Lung (tissue), 12 donors: ENCODE results near the gene C9orf50. TPM values are rescaled to one million over a fixed set of nuclear protein-coding genes. Genes with fewer than 3 reads are reported as not detected.
A peak's percentile ranks its signal among the peaks of the same experiment; 100 is the strongest.
"Not testable (repeated sequence)": the region's sequence is repeated elsewhere in the genome, so short reads cannot be mapped to it uniquely, and the experiment has no call there.

Experiments used
- ATAC-seq: fragments of 200-7000 bp; cut with Tn5 transposase; one replicate; pipeline ENCODE4 v1.9.1; 2020; ENCODE audit warnings: moderate number of reproducible peaks; ENCODE audit not compliant: insufficient read depth, low FRiP score
- DNase-seq, 3 donors: peaks; one replicate each; pipeline ENCODE4 v3.0.0-alpha.2; 2013 to 2017
- H3K27ac ChIP-seq, 2 donors: one replicate each; pipeline ENCODE4 v1.5.1; 2013; ENCODE audit warnings: mild to moderate bottlenecking in 2 of 2, moderate library complexity in 2 of 2, control low read depth in 1 of 2, inconsistent platforms in 1 of 2, low read depth in 1 of 2, low read length in 1 of 2
- H3K27me3 ChIP-seq, 3 donors: one replicate each; pipeline ENCODE4 v1.5.1; 2013; ENCODE audit warnings: low read length in 2 of 3; ENCODE audit not compliant: control insufficient read depth in 3 of 3, insufficient read depth in 3 of 3
- H3K36me3 ChIP-seq, 4 donors: one replicate each; pipeline ENCODE4 v1.5.1; 2013; ENCODE audit warnings: low read length in 4 of 4, mild to moderate bottlenecking in 1 of 4, moderate library complexity in 1 of 4; ENCODE audit not compliant: control insufficient read depth in 4 of 4, insufficient read depth in 4 of 4
- H3K4me1 ChIP-seq, 5 donors: one replicate each; pipeline ENCODE4 v1.5.1; 2013; ENCODE audit warnings: low read length in 5 of 5, mild to moderate bottlenecking in 2 of 5, moderate library complexity in 1 of 5; ENCODE audit not compliant: control insufficient read depth in 5 of 5, insufficient read depth in 5 of 5
- H3K4me3 ChIP-seq: one replicate; pipeline ENCODE4 v1.5.1; 2013; ENCODE audit warnings: mild to moderate bottlenecking, control low read depth, moderate library complexity
- H3K9ac ChIP-seq, 2 donors: one replicate each; pipeline ENCODE4 v1.5.1; 2013; ENCODE audit warnings: low read length in 2 of 2, control low read depth in 1 of 2; ENCODE audit not compliant: insufficient read depth in 1 of 2
- H3K9me3 ChIP-seq, 4 donors: one replicate each; pipeline ENCODE4 v1.5.1; 2013; ENCODE audit warnings: low read length in 3 of 4, mild to moderate bottlenecking in 1 of 4, moderate library complexity in 1 of 4; ENCODE audit not compliant: control insufficient read depth in 4 of 4, insufficient read depth in 3 of 4
- WGBS, 2 donors: extraction: QIAGEN DNeasy Blood & Tissue Kit; methylation state at CpG; one replicate each; pipeline ENCODE4 v1.1.7; 2013; 5-methylcytosine and 5-hydroxymethylcytosine counted together
- polyA plus RNA-seq, 2 donors: library from polyadenylated mRNA; stranded (reverse); fragments of 200-250 nt; gene quantifications; one replicate each; pipeline ENCODE4 v1.2.1, GENCODE V29; 2013
- total RNA-seq, 2 donors: library from RNA; depleted of rRNA in 1 of 2; stranded (reverse); fragments of >200 nt in 1 of 2; gene quantifications; one replicate each; pipeline ENCODE4 v1.2.1, GENCODE V29; 2014 to 2021
- TF ChIP-seq, protein P1 (sequence below): IDR thresholded peaks from 2 replicates; pipeline ENCODE4 v1.5.1; 2012; ENCODE audit warnings: mild to moderate bottlenecking; ENCODE audit errors: control extremely low read depth, extremely low read depth
- donor health status: control.
- donor health status: control.
- donor health status: Bipolar disorder and iron deficiency.
- donor health status: healthy.
- donor health status: DM: yes; HTN: yes; CAD: no.

Gene C9orf50
- total and polyA plus RNA-seq, 4 donors: 0.15 to 0.28 TPM; not detected in 2

- DNase-seq (no peak), ATAC-seq (no peak)
- Histone ChIP-seq H3K9me3 (no peaks in the 10 kb centered on the region), H3K4me1 (peaks cover 0 to 6% (median 0%) of the 10 kb centered on the region in 5 donors), H3K36me3 (no peaks in the 10 kb centered on the region), H3K4me3 (peak overlapping the region; percentile 16), H3K9ac (no peak overlapping the region), H3K27me3 (peaks cover 5 to 34% (median 16%) of the 10 kb centered on the region in 3 donors), H3K27ac (no peak overlapping the region)
- 1 to 4% methylated on average over 38 to 88 of the region's 88 CpGs for WGBS, 2 donors
- TF ChIP-seq, protein P1, sequence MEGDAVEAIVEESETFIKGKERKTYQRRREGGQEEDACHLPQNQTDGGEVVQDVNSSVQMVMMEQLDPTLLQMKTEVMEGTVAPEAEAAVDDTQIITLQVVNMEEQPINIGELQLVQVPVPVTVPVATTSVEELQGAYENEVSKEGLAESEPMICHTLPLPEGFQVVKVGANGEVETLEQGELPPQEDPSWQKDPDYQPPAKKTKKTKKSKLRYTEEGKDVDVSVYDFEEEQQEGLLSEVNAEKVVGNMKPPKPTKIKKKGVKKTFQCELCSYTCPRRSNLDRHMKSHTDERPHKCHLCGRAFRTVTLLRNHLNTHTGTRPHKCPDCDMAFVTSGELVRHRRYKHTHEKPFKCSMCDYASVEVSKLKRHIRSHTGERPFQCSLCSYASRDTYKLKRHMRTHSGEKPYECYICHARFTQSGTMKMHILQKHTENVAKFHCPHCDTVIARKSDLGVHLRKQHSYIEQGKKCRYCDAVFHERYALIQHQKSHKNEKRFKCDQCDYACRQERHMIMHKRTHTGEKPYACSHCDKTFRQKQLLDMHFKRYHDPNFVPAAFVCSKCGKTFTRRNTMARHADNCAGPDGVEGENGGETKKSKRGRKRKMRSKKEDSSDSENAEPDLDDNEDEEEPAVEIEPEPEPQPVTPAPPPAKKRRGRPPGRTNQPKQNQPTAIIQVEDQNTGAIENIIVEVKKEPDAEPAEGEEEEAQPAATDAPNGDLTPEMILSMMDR: no peak
Measured at GRCh38 chr9:129665814-129666520, 45.1 kb upstream of the C9orf50 start.

DNA sequence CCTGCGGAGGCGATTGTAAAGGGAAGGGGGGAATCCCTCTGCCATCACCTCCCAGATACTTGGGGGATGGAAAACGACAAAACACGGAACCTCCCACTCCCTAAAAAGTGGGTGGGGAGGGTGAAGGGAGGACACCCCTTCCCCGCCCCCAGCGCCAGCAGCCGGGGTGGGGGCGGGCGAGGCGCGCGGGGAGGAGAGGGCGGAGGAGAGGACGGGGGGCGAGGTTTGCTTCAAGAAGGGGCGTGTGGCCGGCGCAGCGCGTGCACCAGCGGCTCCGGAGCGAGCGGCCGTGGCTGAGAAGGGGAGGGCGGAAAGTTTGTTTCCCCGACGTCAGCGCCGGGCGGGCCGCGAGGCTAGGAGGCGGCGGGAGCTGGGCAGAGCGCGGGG is 44.5 kb upstream of the C9orf50 start, which contains the start of gene PRRX2:
TSS of gene PRRX2 (plus strand) at position 259 of the 387 bp plus-strand sequence. CDS start 221 bp downstream, outside the sequence.
- ATAC-seq (no peak), DNase-seq (peak; percentile 46 to 62 (median 51))
- H3K4me3 ChIP-seq: peak within 1 kb of the TSS; percentile 16
- 0 to 2% methylated on average over 22 to 37 of the region's 37 CpGs for WGBS, 2 donors
- H3K4me1 ChIP-seq: peaks cover 0 to 6% (median 0%) of the 10 kb centered on the region in 5 donors
- TF ChIP-seq, protein P1: no peak
- H3K27me3 ChIP-seq: peaks cover 5 to 35% (median 16%) of the 10 kb centered on the region in 3 donors
- no peak within 1 kb of the TSS for H3K27ac ChIP-seq
- no peaks in the 10 kb centered on the region for H3K36me3 ChIP-seq
- no peak within 1 kb of the TSS for H3K9ac ChIP-seq
- no peaks in the 10 kb centered on the region for H3K9me3 ChIP-seq

DNA sequence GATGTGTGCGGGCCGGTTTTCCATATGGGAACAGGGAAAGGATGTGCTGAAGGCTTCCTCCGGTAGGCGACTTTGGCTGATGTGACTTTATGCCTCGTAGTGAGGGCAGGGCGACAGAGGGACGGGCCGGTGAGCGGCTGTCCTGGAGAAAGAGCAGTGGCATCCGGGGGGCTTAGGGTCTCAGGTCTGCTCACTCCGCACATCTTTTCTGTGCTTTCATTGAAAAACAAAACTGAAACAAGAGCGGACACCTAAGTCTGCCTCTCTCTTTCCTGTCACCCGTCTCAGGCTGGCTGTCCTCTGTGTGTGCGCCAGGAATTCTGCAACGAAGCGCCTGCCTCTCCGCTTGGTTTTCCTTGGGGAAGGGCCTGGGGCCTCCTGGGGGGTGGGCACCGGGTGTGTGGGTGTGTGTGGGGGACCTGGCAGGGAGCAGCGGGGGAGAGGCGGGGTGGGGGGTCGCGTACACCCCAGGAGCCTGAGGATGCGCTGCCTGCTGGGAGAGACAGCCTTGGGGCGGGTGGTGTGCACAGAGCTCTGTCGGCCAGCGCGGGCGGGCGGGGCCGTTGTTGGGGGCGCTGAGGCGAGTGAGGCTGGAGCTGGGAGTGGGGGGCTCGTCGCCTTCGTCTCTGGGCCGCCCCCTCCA is 44.0 kb upstream of the C9orf50 start:
- 9% methylated on average over 30 to 36 of the region's 36 CpGs for WGBS, 2 donors
- Histone ChIP-seq H3K27me3 (peaks cover 5 to 35% (median 13%) of the 10 kb centered on the region in 3 donors), H3K4me1 (peaks cover 0 to 6% (median 0%) of the 10 kb centered on the region in 5 donors), H3K36me3 (no peaks in the 10 kb centered on the region), H3K9ac (no peak overlapping the region), H3K4me3 (no peak overlapping the region), H3K9me3 (no peaks in the 10 kb centered on the region), H3K27ac (no peak overlapping the region)
- TF ChIP-seq, protein P1: no peak
- ATAC-seq (no peak), DNase-seq (peak in 2 of 3 donors; percentile 30 to 32)

DNA sequence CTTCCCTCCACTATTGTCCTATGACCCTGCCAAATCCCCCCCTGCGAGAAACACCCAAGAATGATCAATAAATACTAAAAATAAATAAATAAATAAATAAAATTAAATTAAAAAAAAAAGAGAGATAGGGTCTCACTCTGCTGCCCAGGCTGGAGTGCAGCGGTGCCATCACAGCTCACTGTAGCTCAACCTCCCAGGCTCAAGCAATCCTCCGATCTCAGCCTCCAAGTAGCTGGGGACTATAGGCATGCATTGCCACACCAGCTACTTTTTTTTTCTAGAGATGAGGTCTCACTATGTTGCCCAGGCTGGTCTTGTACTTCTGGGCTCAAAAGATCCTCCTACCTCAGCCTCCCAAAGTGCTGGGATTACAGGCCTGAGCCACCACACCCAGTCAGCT is 41.3 kb upstream of the C9orf50 start:
- peaks cover 0 to 36% (median 10%) of the 10 kb centered on the region in 3 donors for H3K27me3 ChIP-seq
- 63 to 64% methylated on average over 3 of the region's 3 CpGs for WGBS, 2 donors
- not testable (repeated sequence) for H3K36me3 ChIP-seq, H3K4me1 ChIP-seq, H3K4me3 ChIP-seq, DNase-seq, H3K9me3 ChIP-seq, ATAC-seq, H3K27ac ChIP-seq, H3K9ac ChIP-seq
